Lower leg skin (tissue), 4 donors: ENCODE measurements around the gene E2F3. TPM values are rescaled to one million over a fixed set of nuclear protein-coding genes. Genes with fewer than 3 reads are reported as not detected.

Source experiments
- DNase-seq, 2 donors: peaks; one replicate each; pipeline ENCODE4 v3.0.0-alpha.2; 2019; ENCODE audit warnings: low spot score in 2 of 2
- H3K4me3 ChIP-seq: fragments of 200-600 bp; sonication (generic); 2 replicates; pipeline ENCODE4 v1.5.1; 2017; ENCODE audit warnings: mild to moderate bottlenecking, low read depth; ENCODE audit not compliant: poor library complexity, severe bottlenecking
- CTCF ChIP-seq, 3 donors: fragments of 450-650 bp; IDR thresholded peaks; one replicate each; pipeline ENCODE4 v1.5.1; 2016; ENCODE audit warnings: antibody characterized with exemption in 3 of 3, mild to moderate bottlenecking in 3 of 3, moderate library complexity in 2 of 3
- POLR2A ChIP-seq, 2 donors: fragments of 450-650 bp; IDR thresholded peaks; one replicate each; pipeline ENCODE4 v1.6.1; 2016 to 2017; ENCODE audit warnings: antibody characterized with exemption in 2 of 2, mild to moderate bottlenecking in 1 of 2, moderate library complexity in 1 of 2
- WGBS, 2 donors: methylation state at CpG; one replicate each; pipeline ENCODE4 v1.1.5; 2018; 5-methylcytosine and 5-hydroxymethylcytosine counted together
- intact Hi-C: fragments of 100-400 bp; cut with DNase I; formaldehyde crosslinking; loops from one replicate; pipeline ENCODE4 v1.15.0; 2023; ENCODE audit warnings: low total_unique reads
- total RNA-seq, 4 donors: library from RNA; depleted of rRNA; stranded (reverse); fragments of >200 nt; gene quantifications; one replicate each; pipeline ENCODE4 v1.1.0, GENCODE V29; 2016

Gene E2F3
- total RNA-seq, 4 donors from 2014 or later = 1.4 to 3.5 (median 2.0) TPM

- intact Hi-C loops = no loop called here
- DNase-seq = no peak
- WGBS, 2 donors = 68% methylated on average over 3 of the region's 3 CpGs
- H3K4me3 ChIP-seq = no peak overlapping the region
- TF ChIP-seq CTCF (IDR thresholded peaks at IDR 0.05) (no peak), POLR2A (IDR thresholded peaks at IDR 0.05) (no peak)
Observed at GRCh38 chr6:20447157-20447556, 45.5 kb downstream of the E2F3 start.

- TF ChIP-seq CTCF (IDR thresholded peaks at IDR 0.05) (no peak), POLR2A (IDR thresholded peaks at IDR 0.05) (no peak)
Observed at GRCh38 chr6:20447581-20448132, 46.0 kb downstream of the E2F3 start.

GRCh38 chr6:20448828-20449227, 47.1 kb downstream of the E2F3 start:
- WGBS, 2 donors = 83 to 89% methylated on average over 2 of the region's 2 CpGs
- DNase-seq = no peak
- intact Hi-C loops = no loop called here
- TF ChIP-seq CTCF (IDR thresholded peaks at IDR 0.05) = no peak
- TF ChIP-seq POLR2A (IDR thresholded peaks at IDR 0.05) = no peak
- H3K4me3 ChIP-seq = no peak overlapping the region

More at GRCh38 chr6:20447581-20448132, 46.0 kb downstream of the E2F3 start:
- intact Hi-C loops = no loop called here
- 40 to 58% methylated on average over 4 of the region's 4 CpGs for WGBS, 2 donors
- H3K4me3 ChIP-seq = no peak overlapping the region
- no peak for DNase-seq

GRCh38 chr6:20454204-20454824, 52.6 kb downstream of the E2F3 start:
- no peak for DNase-seq
- intact Hi-C loops = no loop called here
- H3K4me3 ChIP-seq = no peak overlapping the region
- 71 to 81% methylated on average over 4 of the region's 4 CpGs for WGBS, 2 donors
- TF ChIP-seq CTCF (IDR thresholded peaks at IDR 0.05) (no peak), POLR2A (IDR thresholded peaks at IDR 0.05) (no peak)

GRCh38 chr6:20455251-20455940, 53.7 kb downstream of the E2F3 start:
- no peak for DNase-seq
- no peak overlapping the region for H3K4me3 ChIP-seq
- WGBS, 2 donors = 28 to 31% methylated on average over 5 of the region's 5 CpGs
- no peak for TF ChIP-seq POLR2A (IDR thresholded peaks at IDR 0.05)
- TF ChIP-seq CTCF (IDR thresholded peaks at IDR 0.05) = no peak
- intact Hi-C loops = no loop called here
